ENCODE measurements around the gene AAK1. TPM values are rescaled to one million over a fixed set of nuclear protein-coding genes. Genes with fewer than 3 reads are reported as not detected.
"Not testable (repeated sequence)": the region's sequence is repeated elsewhere in the genome, so short reads cannot be mapped to it uniquely, and the experiment has no call there.

The AAK1 gene
- total and polyA plus RNA-seq, 2 experiments from 2014 or later = 39.0 to 52.4 TPM

DNA sequence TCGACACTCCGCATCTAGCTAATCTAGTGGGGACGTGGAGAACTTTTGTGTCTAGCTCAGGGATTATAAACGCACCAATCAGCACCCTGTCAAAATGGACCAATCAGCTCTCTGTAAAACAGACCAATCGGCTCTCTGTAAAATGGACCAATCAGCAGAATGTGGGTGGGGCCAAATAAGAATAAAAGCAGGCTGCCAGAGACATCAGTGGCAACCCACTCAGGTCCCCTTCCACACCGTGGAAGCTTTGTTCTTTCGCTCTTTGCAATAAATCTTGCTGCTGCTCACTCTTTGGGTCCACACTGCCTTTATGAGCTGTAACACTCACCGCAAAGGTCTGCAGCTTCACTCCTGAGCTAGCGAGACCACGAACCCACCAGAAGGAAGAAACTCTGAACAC lies 20.7 kb downstream of the AAK1 start:
- not testable (repeated sequence) for H3K4me3 ChIP-seq; H3K27ac ChIP-seq (ENCODE audit: low read depth); H3K4me3 Mint-ChIP-seq; H3K27me3 Mint-ChIP-seq (ENCODE audit: insufficient read depth, low read depth, poor library complexity); ATAC-seq; H3K9me2 ChIP-seq (ENCODE audit: insufficient read depth); H3K4me2 ChIP-seq; H3K4me1 ChIP-seq (ENCODE audit: insufficient read depth); H3K36me3 ChIP-seq (ENCODE audit: insufficient read depth); H3K27me3 ChIP-seq (ENCODE audit: insufficient read depth); H2AFZ ChIP-seq; H3F3A ChIP-seq (replicated peaks; ENCODE audit: low read depth); H3K9me3 Mint-ChIP-seq; H3K4me1 Mint-ChIP-seq; DNase-seq (ENCODE audit: low spot score); H3K27ac Mint-ChIP-seq
- H4K20me1 ChIP-seq (replicated peaks; ENCODE audit: insufficient read depth) = peaks cover 13% of the 10 kb centered on the region
- H3K79me2 ChIP-seq (replicated peaks; ENCODE audit: insufficient read depth) = peaks cover 77% of the 10 kb centered on the region
- H3K36me3 Mint-ChIP-seq (ENCODE audit: low read depth) = peaks cover 11% of the 10 kb centered on the region; the same call in 2 of the 3 replicates

DNA sequence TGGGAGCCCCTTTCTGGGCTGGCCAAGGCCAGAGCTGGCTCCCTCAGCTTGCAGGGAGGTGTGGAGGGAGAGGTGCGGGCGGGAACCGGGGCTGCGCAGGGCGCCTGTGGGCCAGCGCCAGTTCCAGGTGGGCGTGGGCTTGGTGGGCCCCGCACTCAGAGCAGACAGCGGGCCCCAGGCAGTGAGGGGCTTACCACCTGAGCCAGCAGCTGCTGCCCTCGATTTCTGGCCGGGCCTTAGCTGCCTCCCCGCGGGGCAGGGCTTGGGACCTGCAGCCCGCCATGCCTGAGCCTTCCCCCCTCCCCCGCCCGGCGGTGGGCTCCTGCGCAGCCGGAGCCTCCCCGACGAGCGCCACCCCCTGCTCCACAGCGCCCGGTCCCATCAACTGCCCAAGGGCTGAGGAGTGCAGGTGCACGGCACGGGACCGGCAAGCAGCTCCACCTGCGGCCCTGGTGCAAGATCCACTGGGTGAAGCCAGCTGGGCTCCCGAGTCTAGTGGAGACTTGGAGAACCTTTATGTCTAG lies 21.5 kb downstream of the AAK1 start:
- H3K36me3 ChIP-seq (ENCODE audit: insufficient read depth); H3K27ac Mint-ChIP-seq; ATAC-seq; H3K27me3 Mint-ChIP-seq (ENCODE audit: insufficient read depth, low read depth, poor library complexity); H3K27ac ChIP-seq (ENCODE audit: low read depth); H3F3A ChIP-seq (replicated peaks; ENCODE audit: low read depth); H3K27me3 ChIP-seq (ENCODE audit: insufficient read depth); H3K4me1 ChIP-seq (ENCODE audit: insufficient read depth); H3K4me1 Mint-ChIP-seq; H3K4me3 Mint-ChIP-seq; H3K4me3 ChIP-seq; H2AFZ ChIP-seq; H3K9me2 ChIP-seq (ENCODE audit: insufficient read depth); DNase-seq (ENCODE audit: low spot score); H3K9me3 Mint-ChIP-seq; H3K4me2 ChIP-seq: not testable (repeated sequence)
- H3K36me3 Mint-ChIP-seq (ENCODE audit: low read depth) = peaks cover 11% of the 10 kb centered on the region; the same call in 2 of the 3 replicates
- Histone ChIP-seq H4K20me1 (replicated peaks; ENCODE audit: insufficient read depth) (peaks cover 13% of the 10 kb centered on the region), H3K79me2 (replicated peaks; ENCODE audit: insufficient read depth) (peaks cover 72% of the 10 kb centered on the region)

DNA sequence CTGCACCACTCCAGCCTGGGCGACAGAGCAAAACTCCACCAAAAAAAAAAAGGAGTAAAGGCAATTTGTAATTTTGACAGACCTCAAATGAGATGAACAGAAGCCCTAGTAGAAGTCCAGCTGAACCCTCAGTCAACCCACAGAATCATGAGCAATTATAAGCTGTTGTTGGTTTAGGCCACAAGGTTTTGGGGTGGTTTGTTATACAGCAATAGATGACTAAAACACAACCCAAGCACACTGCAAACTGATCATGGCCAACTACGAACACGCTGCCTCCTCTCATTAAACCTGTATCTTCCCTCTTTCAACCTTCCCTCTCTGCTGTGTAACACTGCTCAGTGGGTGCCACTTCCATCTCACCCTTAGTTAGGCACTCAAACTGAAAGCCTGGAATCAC lies 22.1 kb downstream of the AAK1 start:
- Mint-ChIP-seq H3K36me3 (ENCODE audit: low read depth) (peaks cover 11% of the 10 kb centered on the region; the same call in 2 of the 3 replicates), H3K27me3 (ENCODE audit: insufficient read depth, low read depth, poor library complexity) (peaks cover 2% of the 10 kb centered on the region), H3K4me1 (no peaks in the 10 kb centered on the region), H3K27ac (no peak overlapping the region), H3K9me3 (no peaks in the 10 kb centered on the region), H3K4me3 (no peak overlapping the region)
- H3K4me2 ChIP-seq = no peak overlapping the region
- H2AFZ ChIP-seq = no peak overlapping the region
- no peak for ATAC-seq
- peaks cover 6% of the 10 kb centered on the region; the same call in 1 of the 2 replicates for H3K9me2 ChIP-seq (ENCODE audit: insufficient read depth)
- no peak overlapping the region for H3K27ac ChIP-seq (ENCODE audit: low read depth)
- H4K20me1 ChIP-seq (replicated peaks; ENCODE audit: insufficient read depth) = peaks cover 16% of the 10 kb centered on the region
- no peak overlapping the region for H3K4me3 ChIP-seq
- H3F3A ChIP-seq (replicated peaks; ENCODE audit: low read depth) = no peaks in the 10 kb centered on the region
- H3K27me3 ChIP-seq (ENCODE audit: insufficient read depth) = no peaks in the 10 kb centered on the region
- TF ChIP-seq, protein P1, sequence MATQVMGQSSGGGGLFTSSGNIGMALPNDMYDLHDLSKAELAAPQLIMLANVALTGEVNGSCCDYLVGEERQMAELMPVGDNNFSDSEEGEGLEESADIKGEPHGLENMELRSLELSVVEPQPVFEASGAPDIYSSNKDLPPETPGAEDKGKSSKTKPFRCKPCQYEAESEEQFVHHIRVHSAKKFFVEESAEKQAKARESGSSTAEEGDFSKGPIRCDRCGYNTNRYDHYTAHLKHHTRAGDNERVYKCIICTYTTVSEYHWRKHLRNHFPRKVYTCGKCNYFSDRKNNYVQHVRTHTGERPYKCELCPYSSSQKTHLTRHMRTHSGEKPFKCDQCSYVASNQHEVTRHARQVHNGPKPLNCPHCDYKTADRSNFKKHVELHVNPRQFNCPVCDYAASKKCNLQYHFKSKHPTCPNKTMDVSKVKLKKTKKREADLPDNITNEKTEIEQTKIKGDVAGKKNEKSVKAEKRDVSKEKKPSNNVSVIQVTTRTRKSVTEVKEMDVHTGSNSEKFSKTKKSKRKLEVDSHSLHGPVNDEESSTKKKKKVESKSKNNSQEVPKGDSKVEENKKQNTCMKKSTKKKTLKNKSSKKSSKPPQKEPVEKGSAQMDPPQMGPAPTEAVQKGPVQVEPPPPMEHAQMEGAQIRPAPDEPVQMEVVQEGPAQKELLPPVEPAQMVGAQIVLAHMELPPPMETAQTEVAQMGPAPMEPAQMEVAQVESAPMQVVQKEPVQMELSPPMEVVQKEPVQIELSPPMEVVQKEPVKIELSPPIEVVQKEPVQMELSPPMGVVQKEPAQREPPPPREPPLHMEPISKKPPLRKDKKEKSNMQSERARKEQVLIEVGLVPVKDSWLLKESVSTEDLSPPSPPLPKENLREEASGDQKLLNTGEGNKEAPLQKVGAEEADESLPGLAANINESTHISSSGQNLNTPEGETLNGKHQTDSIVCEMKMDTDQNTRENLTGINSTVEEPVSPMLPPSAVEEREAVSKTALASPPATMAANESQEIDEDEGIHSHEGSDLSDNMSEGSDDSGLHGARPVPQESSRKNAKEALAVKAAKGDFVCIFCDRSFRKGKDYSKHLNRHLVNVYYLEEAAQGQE (IDR thresholded peaks at IDR 0.05; ENCODE audit: unreplicated experiment) = no peak
- TF ChIP-seq ZNF114 (CRISPR knock-in tag; IDR thresholded peaks at IDR 0.05) (no peak), CREB1 (CRISPR knock-in tag; IDR thresholded peaks at IDR 0.05; ENCODE audit: low read depth) (no peak)
- TF ChIP-seq, protein P2, sequence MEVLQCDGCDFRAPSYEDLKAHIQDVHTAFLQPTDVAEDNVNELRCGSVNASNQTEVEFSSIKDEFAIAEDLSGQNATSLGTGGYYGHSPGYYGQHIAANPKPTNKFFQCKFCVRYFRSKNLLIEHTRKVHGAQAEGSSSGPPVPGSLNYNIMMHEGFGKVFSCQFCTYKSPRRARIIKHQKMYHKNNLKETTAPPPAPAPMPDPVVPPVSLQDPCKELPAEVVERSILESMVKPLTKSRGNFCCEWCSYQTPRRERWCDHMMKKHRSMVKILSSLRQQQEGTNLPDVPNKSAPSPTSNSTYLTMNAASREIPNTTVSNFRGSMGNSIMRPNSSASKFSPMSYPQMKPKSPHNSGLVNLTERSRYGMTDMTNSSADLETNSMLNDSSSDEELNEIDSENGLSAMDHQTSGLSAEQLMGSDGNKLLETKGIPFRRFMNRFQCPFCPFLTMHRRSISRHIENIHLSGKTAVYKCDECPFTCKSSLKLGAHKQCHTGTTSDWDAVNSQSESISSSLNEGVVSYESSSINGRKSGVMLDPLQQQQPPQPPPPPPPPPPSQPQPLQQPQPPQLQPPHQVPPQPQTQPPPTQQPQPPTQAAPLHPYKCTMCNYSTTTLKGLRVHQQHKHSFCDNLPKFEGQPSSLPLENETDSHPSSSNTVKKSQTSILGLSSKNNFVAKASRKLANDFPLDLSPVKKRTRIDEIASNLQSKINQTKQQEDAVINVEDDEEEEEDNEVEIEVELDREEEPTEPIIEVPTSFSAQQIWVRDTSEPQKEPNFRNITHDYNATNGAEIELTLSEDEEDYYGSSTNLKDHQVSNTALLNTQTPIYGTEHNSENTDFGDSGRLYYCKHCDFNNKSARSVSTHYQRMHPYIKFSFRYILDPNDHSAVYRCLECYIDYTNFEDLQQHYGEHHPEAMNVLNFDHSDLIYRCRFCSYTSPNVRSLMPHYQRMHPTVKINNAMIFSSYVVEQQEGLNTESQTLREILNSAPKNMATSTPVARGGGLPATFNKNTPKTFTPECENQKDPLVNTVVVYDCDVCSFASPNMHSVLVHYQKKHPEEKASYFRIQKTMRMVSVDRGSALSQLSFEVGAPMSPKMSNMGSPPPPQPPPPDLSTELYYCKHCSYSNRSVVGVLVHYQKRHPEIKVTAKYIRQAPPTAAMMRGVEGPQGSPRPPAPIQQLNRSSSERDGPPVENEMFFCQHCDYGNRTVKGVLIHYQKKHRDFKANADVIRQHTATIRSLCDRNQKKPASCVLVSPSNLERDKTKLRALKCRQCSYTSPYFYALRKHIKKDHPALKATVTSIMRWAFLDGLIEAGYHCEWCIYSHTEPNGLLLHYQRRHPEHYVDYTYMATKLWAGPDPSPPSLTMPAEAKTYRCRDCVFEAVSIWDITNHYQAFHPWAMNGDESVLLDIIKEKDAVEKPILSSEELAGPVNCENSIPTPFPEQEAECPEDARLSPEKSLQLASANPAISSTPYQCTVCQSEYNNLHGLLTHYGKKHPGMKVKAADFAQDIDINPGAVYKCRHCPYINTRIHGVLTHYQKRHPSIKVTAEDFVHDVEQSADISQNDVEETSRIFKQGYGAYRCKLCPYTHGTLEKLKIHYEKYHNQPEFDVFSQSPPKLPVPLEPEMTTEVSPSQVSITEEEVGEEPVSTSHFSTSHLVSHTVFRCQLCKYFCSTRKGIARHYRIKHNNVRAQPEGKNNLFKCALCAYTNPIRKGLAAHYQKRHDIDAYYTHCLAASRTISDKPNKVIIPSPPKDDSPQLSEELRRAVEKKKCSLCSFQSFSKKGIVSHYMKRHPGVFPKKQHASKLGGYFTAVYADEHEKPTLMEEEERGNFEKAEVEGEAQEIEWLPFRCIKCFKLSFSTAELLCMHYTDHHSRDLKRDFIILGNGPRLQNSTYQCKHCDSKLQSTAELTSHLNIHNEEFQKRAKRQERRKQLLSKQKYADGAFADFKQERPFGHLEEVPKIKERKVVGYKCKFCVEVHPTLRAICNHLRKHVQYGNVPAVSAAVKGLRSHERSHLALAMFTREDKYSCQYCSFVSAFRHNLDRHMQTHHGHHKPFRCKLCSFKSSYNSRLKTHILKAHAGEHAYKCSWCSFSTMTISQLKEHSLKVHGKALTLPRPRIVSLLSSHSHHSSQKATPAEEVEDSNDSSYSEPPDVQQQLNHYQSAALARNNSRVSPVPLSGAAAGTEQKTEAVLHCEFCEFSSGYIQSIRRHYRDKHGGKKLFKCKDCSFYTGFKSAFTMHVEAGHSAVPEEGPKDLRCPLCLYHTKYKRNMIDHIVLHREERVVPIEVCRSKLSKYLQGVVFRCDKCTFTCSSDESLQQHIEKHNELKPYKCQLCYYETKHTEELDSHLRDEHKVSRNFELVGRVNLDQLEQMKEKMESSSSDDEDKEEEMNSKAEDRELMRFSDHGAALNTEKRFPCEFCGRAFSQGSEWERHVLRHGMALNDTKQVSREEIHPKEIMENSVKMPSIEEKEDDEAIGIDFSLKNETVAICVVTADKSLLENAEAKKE (CRISPR knock-in tag; IDR thresholded peaks at IDR 0.05) = no peak
- H3K36me3 ChIP-seq (ENCODE audit: insufficient read depth) = no peaks in the 10 kb centered on the region
- peaks cover 6% of the 10 kb centered on the region for H3K4me1 ChIP-seq (ENCODE audit: insufficient read depth)
- H3K79me2 ChIP-seq (replicated peaks; ENCODE audit: insufficient read depth) = peaks cover 72% of the 10 kb centered on the region
- no peak for DNase-seq (ENCODE audit: low spot score)

All from GM23338 (cell line).